Activated CD8-positive, alpha-beta memory T cell treated with anti-CD3 and anti-CD28 coated beads, Interleukin-2, amount 50 U/mL, for 24 hours (primary cell): ENCODE data around the gene GMPPA.

Experiments
- DNase-seq: peaks from one replicate; pipeline ENCODE4 v3.0.0-alpha.2; 2020; ENCODE audit errors: extremely low read depth

The GMPPA gene

DNA sequence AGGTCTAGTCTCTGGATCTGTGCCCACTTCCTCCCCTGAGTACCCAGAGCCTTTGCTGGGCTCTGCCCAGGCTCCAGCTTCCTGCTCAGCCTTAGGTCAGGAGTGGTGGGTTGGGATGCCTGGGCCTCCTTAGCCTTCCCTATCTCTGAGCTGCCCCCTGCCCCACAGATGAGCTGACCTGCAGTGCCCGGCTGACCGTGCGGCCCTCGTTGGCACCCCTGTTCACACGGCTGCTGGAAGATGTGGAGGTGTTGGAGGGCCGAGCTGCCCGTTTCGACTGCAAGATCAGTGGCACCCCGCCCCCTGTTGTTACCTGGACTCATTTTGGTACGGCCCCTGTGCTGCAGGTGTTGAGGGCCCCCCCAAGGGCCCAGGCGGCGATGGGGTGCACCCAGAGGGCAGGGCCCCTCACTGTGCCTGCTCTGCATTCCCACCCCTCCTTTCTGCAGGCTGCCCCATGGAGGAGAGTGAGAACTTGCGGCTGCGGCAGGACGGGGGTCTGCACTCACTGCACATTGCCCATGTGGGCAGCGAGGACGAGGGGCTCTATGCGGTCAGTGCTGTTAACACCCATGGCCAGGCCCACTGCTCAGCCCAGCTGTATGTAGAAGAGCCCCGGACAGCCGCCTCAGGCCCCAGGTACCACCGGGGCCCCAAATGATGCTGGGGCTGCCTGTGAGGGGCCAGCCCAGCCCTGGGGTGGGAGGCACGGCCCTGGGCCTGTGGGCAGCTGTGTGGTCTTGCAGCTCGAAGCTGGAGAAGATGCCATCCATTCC lies 30.1 kb upstream of the GMPPA start:
- no peak for DNase-seq

DNA sequence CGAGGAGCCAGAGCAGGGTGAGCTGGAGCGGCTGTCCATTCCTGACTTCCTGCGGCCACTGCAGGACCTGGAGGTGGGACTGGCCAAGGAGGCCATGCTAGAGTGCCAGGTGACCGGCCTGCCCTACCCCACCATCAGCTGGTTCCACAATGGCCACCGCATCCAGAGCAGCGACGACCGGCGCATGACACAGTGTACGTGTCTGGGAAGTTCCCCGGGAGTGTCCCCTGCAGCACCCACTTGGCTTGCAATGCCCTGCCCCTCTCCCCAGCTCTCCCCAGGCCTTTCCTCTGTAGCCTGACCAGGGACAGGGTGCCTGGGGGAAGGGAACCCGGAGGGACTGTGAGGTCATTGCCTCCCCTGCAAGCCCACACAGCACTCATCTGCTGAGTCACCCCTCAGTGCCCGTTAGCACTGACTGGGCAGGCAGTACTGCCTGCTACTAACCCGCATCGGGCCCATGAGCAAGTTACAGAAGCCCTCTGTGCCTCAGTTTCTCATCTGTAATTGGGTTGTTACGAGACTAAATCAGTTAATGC lies 29.4 kb upstream of the GMPPA start:
- DNase-seq: no peak

DNA sequence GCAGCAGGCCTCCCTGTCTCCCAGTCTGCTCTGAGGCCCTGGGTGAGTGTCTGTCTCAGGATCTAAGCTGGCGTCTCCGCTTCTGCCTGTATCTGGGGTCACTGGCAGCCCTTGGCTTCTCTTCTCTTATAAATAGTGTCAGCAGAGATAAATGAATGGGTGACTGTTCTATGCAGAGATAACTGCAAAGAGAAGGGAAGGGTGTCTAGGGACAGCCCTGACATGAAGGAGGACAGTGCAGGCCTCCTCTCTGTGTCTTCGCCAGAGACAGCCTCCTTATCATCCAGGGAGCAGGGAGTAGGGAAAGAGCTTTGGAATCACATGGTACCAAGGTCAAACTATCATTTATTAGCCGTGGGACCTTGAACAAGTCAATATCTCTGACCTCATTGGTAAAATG lies 28.3 kb upstream of the GMPPA start:
- no peak for DNase-seq

DNA sequence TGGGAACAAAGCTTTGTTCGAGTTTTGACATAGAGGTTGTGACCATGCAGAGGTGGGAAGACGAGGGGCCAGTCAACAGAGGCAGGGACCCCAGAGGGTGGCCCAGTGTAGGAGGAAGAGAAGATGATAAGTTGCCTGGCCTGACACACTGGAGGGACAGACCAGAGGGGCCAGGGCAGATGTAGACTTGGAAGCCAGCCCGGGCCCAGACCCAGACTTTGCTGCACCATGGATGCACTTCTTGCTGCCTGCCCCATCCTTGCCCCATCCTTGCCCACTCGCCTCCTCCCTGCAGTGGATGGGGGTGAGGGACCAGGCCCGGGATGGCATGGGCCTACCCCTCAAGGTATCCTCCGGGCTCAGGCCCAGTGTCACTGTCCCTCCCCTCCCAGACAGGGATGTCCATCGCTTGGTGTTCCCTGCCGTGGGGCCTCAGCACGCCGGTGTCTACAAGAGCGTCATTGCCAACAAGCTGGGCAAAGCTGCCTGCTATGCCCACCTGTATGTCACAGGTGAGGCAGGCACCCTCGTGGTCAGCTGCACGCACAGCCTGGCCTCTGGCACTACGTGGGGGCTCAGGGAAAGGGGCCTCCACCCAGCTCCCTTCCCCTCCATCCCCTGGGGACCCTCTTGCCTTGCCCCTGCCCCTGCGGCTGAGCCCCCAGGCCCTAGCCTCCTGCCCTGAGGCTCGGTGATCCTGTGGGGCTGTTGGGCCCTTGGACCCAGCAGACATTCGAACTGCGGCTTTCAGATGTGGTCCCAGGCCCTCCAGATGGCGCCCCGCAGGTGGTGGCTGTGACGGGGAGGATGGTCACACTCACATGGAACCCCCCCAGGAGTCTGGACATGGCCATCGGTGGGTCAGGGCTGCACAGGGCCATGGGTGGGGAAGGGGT lies 27.0 kb upstream of the GMPPA start:
- no peak for DNase-seq

DNA sequence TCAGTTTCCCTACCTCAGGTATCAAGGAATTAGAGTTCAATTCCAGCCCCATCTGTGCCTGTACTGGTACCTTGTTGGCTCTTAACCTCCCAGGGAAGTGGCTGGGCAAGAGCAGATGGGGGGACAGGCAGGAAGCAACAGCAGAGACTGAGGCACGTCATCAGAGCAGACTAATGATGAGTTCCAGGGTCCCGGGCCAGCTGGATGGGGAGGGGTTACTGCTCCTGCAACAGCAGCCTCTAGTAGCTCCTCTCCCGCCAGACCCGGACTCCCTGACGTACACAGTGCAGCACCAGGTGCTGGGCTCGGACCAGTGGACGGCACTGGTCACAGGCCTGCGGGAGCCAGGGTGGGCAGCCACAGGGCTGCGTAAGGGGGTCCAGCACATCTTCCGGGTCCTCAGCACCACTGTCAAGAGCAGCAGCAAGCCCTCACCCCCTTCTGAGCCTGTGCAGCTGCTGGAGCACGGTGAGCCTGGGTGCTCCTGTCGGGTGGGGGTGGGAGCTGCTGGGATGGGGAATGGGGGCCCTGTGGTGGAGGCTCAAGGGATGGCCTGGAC lies 26.0 kb upstream of the GMPPA start:
- no peak for DNase-seq

DNA sequence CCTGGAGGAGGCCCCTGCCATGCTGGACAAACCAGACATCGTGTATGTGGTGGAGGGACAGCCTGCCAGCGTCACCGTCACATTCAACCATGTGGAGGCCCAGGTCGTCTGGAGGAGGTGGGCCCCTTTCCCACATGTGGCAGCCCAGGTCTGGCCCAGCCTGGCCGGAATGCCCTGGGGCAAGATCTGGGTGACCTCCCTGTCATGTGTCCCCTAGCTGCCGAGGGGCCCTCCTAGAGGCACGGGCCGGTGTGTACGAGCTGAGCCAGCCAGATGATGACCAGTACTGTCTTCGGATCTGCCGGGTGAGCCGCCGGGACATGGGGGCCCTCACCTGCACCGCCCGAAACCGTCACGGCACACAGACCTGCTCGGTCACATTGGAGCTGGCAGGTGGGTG lies 25.2 kb upstream of the GMPPA start:
- no peak for DNase-seq

DNA sequence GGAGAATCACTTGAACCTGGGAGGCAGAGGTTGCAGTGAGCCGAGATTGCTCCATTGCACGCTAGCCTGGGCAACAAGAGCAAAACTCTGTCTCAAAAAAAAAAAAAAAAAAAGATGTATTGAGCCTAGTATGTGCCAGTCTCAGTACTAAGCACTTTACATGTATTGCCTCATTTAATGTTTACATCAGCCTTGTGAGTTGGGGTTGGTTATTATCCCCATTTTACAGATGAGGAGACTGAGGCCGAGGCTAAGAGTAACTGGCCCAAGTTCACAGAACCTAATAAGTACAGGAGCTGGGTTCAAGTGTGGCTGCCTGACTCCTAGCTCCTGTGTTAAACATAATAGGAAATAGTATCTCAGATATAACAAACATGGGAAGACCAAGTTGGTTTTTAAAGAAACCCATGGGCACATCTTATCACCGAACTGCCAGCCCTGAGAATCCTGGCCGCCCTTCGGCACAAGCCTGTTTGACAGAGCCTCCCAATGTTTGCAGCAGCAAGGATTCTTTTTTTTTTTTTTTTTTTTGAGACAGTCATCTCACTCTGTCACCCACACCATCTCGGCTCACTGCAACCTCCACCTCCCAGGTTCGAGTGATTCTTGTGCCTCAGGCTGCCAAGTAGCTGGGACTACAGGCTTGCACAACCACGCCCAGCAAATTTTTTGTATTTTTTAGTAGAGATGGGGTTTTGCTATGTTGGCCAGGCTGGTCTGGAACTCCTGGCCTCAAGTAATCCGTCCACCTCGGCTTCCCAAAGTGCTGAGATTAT lies 24.2 kb upstream of the GMPPA start:
- no peak for DNase-seq

DNA sequence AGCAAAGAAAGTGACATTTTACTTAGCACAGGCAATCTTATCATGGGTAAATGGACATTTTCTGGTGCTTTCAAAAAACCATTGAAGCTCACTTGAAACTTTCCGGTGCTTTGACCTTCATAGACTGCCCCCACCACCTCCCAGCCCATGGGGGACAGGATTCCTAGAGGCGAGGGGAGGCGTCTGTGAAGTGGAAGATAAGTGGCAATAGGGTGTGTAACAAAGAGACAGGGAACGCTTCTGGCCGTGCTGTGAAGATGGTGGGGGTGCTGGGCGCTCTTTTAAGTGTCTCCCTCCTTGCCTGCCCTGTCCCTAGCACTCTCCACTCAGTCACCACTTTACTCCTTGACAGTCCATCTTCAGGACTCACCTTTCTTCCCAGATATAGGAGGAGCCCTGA lies 23.4 kb upstream of the GMPPA start:
- no peak for DNase-seq

DNA sequence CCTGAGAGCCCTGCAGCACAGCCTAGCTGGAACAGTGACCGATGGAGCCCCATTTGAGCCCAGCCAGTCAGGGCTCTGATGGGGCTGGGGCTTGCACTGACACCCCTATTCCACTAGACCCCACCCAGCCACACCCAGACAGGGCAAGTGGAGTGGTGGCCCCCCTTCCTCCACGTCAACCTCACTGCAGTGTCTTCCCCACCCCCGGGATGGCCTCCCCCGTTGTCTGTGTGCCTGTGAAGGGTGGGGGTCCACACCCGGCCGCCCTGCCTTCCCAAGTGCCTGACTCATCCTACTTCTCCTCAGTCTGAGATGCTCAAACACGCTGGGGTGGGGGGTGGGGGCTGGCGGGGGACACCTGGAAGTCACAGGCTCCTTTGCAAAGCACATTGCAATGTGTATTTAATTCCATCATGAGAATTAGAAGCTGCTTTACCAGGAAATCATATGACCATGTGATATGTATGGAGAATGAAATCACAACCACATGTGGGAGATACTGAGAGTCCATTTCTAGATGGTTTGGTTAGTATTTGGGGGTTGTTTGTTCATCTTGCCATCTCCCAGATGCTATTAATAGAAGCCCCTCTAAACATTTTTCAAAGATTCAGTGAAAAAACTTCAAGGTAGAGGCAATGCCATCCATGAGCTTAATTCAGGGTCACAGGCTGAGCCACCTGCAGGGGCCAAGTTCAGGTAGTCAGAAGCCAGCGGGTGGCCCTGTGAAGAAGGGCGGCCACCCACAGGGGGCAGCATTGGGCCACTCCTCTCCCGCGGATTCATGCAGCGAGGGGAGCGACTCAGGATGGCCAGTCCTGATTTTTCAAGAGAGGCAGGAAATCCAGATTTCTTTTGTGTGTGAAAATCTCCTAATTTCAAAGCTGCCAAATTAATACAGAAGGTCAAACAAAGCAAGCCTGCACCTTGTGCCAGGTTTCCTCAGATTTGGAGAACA lies 22.7 kb upstream of the GMPPA start:
- DNase-seq: no peak

DNA sequence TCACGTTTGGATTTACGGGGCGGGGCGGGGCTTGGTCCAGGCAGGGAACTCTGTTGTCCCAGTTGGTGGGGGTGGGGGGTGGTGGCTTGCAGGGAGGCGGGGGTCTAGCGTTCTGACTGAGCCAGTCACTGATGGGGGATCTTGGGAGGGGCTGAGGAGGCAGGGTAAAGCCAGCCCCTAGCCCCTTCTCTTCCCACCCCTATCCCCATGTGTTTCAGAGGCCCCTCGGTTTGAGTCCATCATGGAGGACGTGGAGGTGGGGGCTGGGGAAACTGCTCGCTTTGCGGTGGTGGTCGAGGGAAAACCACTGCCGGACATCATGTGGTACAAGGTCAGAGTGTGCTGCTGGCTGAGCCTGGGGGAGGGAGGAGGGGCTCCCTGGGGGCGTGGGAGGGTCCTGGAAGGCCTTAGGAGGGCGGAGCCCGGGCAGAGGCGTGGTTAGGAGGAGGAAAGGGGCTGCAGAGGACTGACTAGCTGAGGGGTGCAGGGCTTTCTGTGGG lies 22.0 kb upstream of the GMPPA start:
- DNase-seq: no peak

DNA sequence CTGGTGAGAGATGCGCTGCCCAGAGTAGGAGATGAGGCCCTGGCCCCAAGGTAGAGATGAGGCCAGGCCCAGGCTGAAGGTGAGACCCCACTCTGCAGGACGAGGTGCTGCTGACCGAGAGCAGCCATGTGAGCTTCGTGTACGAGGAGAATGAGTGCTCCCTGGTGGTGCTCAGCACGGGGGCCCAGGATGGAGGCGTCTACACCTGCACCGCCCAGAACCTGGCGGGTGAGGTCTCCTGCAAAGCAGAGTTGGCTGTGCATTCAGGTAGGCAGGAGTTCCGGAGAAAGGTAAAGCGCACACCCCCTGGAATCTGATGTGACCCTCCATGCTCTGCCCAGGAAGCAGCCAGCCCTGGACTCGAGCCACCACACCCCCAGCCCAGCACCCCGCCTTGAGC lies 21.5 kb upstream of the GMPPA start:
- no peak for DNase-seq

DNA sequence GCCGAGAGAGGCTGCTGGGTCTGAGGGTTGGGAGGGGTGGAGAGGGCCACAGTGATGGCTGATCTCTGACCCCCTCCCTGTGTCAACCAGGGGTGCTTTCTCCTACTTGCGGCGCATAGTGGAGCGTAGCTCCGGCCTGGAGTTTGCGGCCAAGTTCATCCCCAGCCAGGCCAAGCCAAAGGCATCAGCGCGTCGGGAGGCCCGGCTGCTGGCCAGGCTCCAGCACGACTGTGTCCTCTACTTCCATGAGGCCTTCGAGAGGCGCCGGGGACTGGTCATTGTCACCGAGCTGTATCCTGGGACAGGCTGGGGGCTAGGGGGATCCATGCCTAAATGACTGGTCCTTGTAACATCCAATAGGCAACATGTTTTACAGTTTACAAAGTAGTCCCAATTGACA lies 20.9 kb upstream of the GMPPA start:
- DNase-seq: no peak

DNA sequence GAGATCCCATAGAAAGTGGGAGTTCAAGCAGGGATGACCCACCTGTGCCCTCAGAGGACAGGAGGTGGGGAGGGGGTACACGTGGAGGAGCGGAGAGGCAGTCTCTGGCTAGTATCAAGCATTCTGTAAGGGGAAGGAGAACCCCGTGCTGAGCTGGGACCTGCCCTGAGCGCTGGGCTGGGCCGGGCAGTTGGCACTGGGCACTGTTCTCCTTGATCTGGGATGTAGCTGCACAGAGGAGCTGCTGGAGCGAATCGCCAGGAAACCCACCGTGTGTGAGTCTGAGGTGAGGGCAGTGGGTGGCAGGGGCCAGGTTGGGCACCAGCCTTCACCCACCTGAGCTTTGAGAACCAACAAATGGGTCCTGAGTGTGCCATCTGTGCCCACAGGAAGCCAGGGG lies 19.8 kb upstream of the GMPPA start:
- no peak for DNase-seq

DNA sequence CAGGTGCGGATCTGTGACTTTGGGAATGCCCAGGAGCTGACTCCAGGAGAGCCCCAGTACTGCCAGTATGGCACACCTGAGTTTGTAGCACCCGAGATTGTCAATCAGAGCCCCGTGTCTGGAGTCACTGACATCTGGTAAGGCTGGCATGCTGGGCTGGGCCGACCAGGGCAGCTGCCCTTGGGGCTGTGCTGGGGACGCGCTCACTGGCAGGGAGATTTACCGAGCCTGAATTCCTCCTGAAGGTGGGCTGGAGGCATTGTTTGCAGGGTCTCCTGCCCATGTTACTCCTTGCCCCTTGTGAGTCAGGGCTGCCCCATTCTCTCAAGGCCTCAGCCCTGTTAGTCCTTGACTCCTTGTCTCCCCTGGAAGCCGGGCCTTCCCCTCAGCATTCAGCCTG lies 18.7 kb upstream of the GMPPA start:
- no peak for DNase-seq

DNA sequence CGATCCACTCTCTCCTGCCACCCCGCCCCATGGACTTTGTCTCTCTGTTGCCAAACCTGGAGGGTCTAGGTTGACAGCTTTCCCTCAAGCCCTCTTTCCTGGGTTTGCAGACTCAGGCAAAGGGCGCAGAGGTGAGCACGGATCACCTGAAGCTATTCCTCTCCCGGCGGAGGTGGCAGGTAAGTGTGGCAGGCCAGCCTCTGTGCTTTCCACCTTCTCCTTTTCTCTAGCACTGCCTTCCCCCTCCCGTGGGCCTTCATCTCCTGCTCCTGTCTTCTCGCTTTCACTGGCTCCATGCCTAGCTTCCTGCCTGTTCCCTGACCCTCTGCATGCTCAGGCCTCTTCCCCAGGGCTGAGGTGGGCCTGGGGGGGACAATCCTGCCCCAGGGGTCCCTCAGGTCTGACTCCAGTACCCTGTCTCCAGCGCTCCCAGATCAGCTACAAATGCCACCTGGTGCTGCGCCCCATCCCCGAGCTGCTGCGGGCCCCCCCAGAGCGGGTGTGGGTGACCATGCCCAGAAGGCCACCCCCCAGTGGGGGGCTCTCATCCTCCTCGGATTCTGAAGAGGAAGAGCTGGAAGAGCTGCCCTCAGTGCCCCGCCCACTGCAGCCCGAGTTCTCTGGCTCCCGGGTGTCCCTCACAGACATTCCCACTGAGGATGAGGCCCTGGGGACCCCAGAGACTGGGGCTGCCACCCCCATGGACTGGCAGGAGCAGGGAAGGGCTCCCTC lies 15.9 kb upstream of the GMPPA start:
- DNase-seq: no peak

DNA sequence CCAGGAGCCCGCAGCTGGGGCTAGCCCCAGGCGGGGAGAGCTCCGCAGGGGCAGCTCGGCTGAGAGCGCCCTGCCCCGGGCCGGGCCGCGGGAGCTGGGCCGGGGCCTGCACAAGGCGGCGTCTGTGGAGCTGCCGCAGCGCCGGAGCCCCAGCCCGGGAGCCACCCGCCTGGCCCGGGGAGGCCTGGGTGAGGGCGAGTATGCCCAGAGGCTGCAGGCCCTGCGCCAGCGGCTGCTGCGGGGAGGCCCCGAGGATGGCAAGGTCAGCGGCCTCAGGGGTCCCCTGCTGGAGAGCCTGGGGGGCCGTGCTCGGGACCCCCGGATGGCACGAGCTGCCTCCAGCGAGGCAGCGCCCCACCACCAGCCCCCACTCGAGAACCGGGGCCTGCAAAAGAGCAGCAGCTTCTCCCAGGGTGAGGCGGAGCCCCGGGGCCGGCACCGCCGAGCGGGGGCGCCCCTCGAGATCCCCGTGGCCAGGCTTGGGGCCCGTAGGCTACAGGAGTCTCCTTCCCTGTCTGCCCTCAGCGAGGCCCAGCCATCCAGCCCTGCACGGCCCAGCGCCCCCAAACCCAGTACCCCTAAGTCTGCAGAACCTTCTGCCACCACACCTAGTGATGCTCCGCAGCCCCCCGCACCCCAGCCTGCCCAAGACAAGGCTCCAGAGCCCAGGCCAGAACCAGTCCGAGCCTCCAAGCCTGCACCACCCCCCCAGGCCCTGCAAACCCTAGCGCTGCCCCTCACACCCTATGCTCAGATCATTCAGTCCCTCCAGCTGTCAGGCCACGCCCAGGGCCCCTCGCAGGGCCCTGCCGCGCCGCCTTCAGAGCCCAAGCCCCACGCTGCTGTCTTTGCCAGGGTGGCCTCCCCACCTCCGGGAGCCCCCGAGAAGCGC lies 15.0 kb upstream of the GMPPA start:
- DNase-seq: no peak

DNA sequence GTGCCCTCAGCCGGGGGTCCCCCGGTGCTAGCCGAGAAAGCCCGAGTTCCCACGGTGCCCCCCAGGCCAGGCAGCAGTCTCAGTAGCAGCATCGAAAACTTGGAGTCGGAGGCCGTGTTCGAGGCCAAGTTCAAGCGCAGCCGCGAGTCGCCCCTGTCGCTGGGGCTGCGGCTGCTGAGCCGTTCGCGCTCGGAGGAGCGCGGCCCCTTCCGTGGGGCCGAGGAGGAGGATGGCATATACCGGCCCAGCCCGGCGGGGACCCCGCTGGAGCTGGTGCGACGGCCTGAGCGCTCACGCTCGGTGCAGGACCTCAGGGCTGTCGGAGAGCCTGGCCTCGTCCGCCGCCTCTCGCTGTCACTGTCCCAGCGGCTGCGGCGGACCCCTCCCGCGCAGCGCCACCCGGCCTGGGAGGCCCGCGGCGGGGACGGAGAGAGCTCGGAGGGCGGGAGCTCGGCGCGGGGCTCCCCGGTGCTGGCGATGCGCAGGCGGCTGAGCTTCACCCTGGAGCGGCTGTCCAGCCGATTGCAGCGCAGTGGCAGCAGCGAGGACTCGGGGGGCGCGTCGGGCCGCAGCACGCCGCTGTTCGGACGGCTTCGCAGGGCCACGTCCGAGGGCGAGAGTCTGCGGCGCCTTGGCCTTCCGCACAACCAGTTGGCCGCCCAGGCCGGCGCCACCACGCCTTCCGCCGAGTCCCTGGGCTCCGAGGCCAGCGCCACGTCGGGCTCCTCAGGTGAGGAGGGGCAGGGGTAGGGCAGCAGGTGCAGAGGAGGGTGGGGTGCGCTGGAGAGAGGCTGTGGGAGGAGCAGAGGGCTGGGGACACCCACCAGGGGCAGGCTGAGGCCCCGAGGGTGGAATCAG lies 14.1 kb upstream of the GMPPA start:
- no peak for DNase-seq

DNA sequence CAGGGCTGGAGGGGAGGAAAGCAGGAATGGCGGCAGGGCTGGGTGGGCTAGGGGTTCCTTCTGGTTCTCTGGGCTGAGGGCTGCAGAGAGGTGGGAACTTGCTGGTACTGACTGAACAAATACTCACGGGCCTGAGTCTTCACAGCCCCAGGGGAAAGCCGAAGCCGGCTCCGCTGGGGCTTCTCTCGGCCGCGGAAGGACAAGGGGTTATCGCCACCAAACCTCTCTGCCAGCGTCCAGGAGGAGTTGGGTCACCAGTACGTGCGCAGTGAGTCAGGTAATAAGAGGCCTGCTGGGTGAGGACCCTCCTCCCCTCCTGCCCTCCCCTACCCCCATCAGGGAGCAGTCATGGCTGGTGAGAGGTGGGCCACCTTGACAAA lies 13.5 kb upstream of the GMPPA start:
- DNase-seq: no peak
